Activated CD4-positive, alpha-beta T cell treated with anti-CD3 and anti-CD28 coated beads, Interleukin-2, amount 10 ng/mL, durations not matched to agents 24 days and 14 days (primary cell): ENCODE data around the gene MYO9B. TPM values are rescaled to one million over a fixed set of nuclear protein-coding genes. Genes with fewer than 3 reads are reported as not detected.
"Not testable (repeated sequence)": the region's sequence is repeated elsewhere in the genome, so short reads cannot be mapped to it uniquely, and the experiment has no call there.

Experiments
- DNase-seq: peaks from one replicate; pipeline ENCODE4 v3.0.0; 2022
- H3K27ac Mint-ChIP-seq: one replicate; pipeline ENCODE4 v1.8.0; 2022; ENCODE audit warnings: mild to moderate bottlenecking, mixed read lengths
- H3K27me3 Mint-ChIP-seq: one replicate; pipeline ENCODE4 v1.8.0; 2022; ENCODE audit warnings: mixed read lengths
- H3K36me3 Mint-ChIP-seq: one replicate; pipeline ENCODE4 v1.8.0; 2022; ENCODE audit warnings: low read depth, mild to moderate bottlenecking, mixed read lengths
- H3K4me1 Mint-ChIP-seq: one replicate; pipeline ENCODE4 v1.8.0; 2021; ENCODE audit warnings: mixed read lengths
- H3K4me3 Mint-ChIP-seq: one replicate; pipeline ENCODE4 v1.8.0; 2022; ENCODE audit warnings: mild to moderate bottlenecking, moderate library complexity, mixed read lengths
- H3K9me3 Mint-ChIP-seq: one replicate; pipeline ENCODE4 v1.8.0; 2021; ENCODE audit warnings: mixed read lengths
- intact Hi-C: fragments of 100-400 bp; cut with micrococcal nuclease; formaldehyde crosslinking; loops from one replicate; pipeline ENCODE4 v1.15.1; 2023
- total RNA-seq: library from RNA; stranded (reverse); gene quantifications from 2 replicates; pipeline ENCODE4 v1.2.3, GENCODE V29; 2022

The MYO9B gene
- total RNA-seq, 1 donor from 2014 or later, result 120 TPM

- intact Hi-C loops, result no loop called here
- H3K27ac Mint-ChIP-seq, result no peak overlapping the region
- no peaks in the 10 kb centered on the region for H3K27me3 Mint-ChIP-seq
- no peak for DNase-seq
- peaks cover 40% of the 10 kb centered on the region for H3K36me3 Mint-ChIP-seq
- H3K9me3 Mint-ChIP-seq, result no peaks in the 10 kb centered on the region
- no peak overlapping the region for H3K4me3 Mint-ChIP-seq
- H3K4me1 Mint-ChIP-seq, result peaks cover 11% of the 10 kb centered on the region
Measured at GRCh38 chr19:17138937-17139598, 63.5 kb downstream of the MYO9B start.

GRCh38 chr19:17144771-17145170, 69.2 kb downstream of the MYO9B start:
- peaks cover 27% of the 10 kb centered on the region for H3K36me3 Mint-ChIP-seq

GRCh38 chr19:17145546-17146497, 70.2 kb downstream of the MYO9B start:
- no peak overlapping the region for H3K27ac Mint-ChIP-seq
- no peaks in the 10 kb centered on the region for H3K9me3 Mint-ChIP-seq
- H3K27me3 Mint-ChIP-seq, result no peaks in the 10 kb centered on the region
- peaks cover 8% of the 10 kb centered on the region for H3K4me1 Mint-ChIP-seq
- DNase-seq, result no peak
- intact Hi-C loops, result no loop called here
- H3K4me3 Mint-ChIP-seq, result no peak overlapping the region
- peaks cover 21% of the 10 kb centered on the region for H3K36me3 Mint-ChIP-seq

More at GRCh38 chr19:17144771-17145170, 69.2 kb downstream of the MYO9B start:
- H3K27ac Mint-ChIP-seq, H3K4me3 Mint-ChIP-seq, DNase-seq, intact Hi-C loops, H3K27me3 Mint-ChIP-seq, H3K4me1 Mint-ChIP-seq, H3K9me3 Mint-ChIP-seq: not testable (repeated sequence)

GRCh38 chr19:17148130-17148529, 72.6 kb downstream of the MYO9B start:
- H3K9me3 Mint-ChIP-seq, result no peaks in the 10 kb centered on the region
- intact Hi-C loops, result no loop called here
- H3K4me3 Mint-ChIP-seq, result no peak overlapping the region
- no peak for DNase-seq
- no peaks in the 10 kb centered on the region for H3K27me3 Mint-ChIP-seq
- peaks cover 21% of the 10 kb centered on the region for H3K36me3 Mint-ChIP-seq
- H3K27ac Mint-ChIP-seq, result no peak overlapping the region
- peaks cover 3% of the 10 kb centered on the region for H3K4me1 Mint-ChIP-seq

- peaks cover 25% of the 10 kb centered on the region for H3K36me3 Mint-ChIP-seq
- no peak overlapping the region for H3K27ac Mint-ChIP-seq
- no peak for DNase-seq
- intact Hi-C loops, result no loop called here
- H3K27me3 Mint-ChIP-seq, result no peaks in the 10 kb centered on the region
- H3K9me3 Mint-ChIP-seq, result no peaks in the 10 kb centered on the region
- peaks cover 3% of the 10 kb centered on the region for H3K4me1 Mint-ChIP-seq
- H3K4me3 Mint-ChIP-seq, result no peak overlapping the region
Measured at GRCh38 chr19:17149393-17150135, 74.0 kb downstream of the MYO9B start.

GRCh38 chr19:17153996-17154395, 78.4 kb downstream of the MYO9B start:
- no peaks in the 10 kb centered on the region for H3K27me3 Mint-ChIP-seq
- intact Hi-C loops, result no loop called here
- no peak overlapping the region for H3K27ac Mint-ChIP-seq
- no peaks in the 10 kb centered on the region for H3K9me3 Mint-ChIP-seq
- no peak overlapping the region for H3K4me3 Mint-ChIP-seq
- DNase-seq, result no peak
- peaks cover 1% of the 10 kb centered on the region for H3K4me1 Mint-ChIP-seq
- peaks cover 36% of the 10 kb centered on the region for H3K36me3 Mint-ChIP-seq

- no peak for DNase-seq
- peaks cover 1% of the 10 kb centered on the region for H3K4me1 Mint-ChIP-seq
- H3K36me3 Mint-ChIP-seq, result peaks cover 47% of the 10 kb centered on the region
- no peak overlapping the region for H3K27ac Mint-ChIP-seq
- intact Hi-C loops, result no loop called here
- H3K4me3 Mint-ChIP-seq, result no peak overlapping the region
- H3K9me3 Mint-ChIP-seq, result no peaks in the 10 kb centered on the region
- no peaks in the 10 kb centered on the region for H3K27me3 Mint-ChIP-seq
Measured at GRCh38 chr19:17155251-17155650, 79.7 kb downstream of the MYO9B start.

- intact Hi-C loops, result no loop called here
- no peaks in the 10 kb centered on the region for H3K9me3 Mint-ChIP-seq
- no peaks in the 10 kb centered on the region for H3K27me3 Mint-ChIP-seq
- H3K36me3 Mint-ChIP-seq, result peaks cover 51% of the 10 kb centered on the region
- H3K4me3 Mint-ChIP-seq, result no peak overlapping the region
- no peak overlapping the region for H3K27ac Mint-ChIP-seq
- peaks cover 1% of the 10 kb centered on the region for H3K4me1 Mint-ChIP-seq
- DNase-seq, result no peak
Measured at GRCh38 chr19:17156296-17156946, 80.8 kb downstream of the MYO9B start.

GRCh38 chr19:17156947-17157302, 81.3 kb downstream of the MYO9B start:
- Mint-ChIP-seq H3K4me3 (no peak overlapping the region), H3K27ac (peak overlapping the region; percentile 1), H3K9me3 (no peaks in the 10 kb centered on the region), H3K27me3 (no peaks in the 10 kb centered on the region), H3K4me1 (no peaks in the 10 kb centered on the region), H3K36me3 (peaks cover 49% of the 10 kb centered on the region)
- no peak for DNase-seq
- intact Hi-C loops, result no loop called here

- Mint-ChIP-seq H3K9me3 (peaks cover under 1% of the 10 kb centered on the region), H3K27me3 (no peaks in the 10 kb centered on the region), H3K27ac (no peak overlapping the region), H3K4me1 (no peaks in the 10 kb centered on the region), H3K4me3 (no peak overlapping the region), H3K36me3 (peaks cover 56% of the 10 kb centered on the region)
- intact Hi-C loops, result no loop called here
- DNase-seq, result no peak
Measured at GRCh38 chr19:17158584-17158983, 83.0 kb downstream of the MYO9B start.

GRCh38 chr19:17159466-17160393, 84.2 kb downstream of the MYO9B start:
- Mint-ChIP-seq H3K4me3 (no peak overlapping the region), H3K36me3 (peaks cover 61% of the 10 kb centered on the region), H3K27me3 (no peaks in the 10 kb centered on the region), H3K27ac (no peak overlapping the region), H3K4me1 (no peaks in the 10 kb centered on the region), H3K9me3 (peaks cover 4% of the 10 kb centered on the region)
- no peak for DNase-seq
- intact Hi-C loops, result no loop called here

- H3K4me3 Mint-ChIP-seq, result no peak overlapping the region
- no peak for DNase-seq
- no peak overlapping the region for H3K27ac Mint-ChIP-seq
- H3K9me3 Mint-ChIP-seq, result peaks cover 4% of the 10 kb centered on the region
- H3K27me3 Mint-ChIP-seq, result no peaks in the 10 kb centered on the region
- H3K4me1 Mint-ChIP-seq, result no peaks in the 10 kb centered on the region
- H3K36me3 Mint-ChIP-seq, result peaks cover 62% of the 10 kb centered on the region
- intact Hi-C loops, result no loop called here
Measured at GRCh38 chr19:17160908-17161307, 85.3 kb downstream of the MYO9B start.

GRCh38 chr19:17162131-17162530, 86.6 kb downstream of the MYO9B start:
- intact Hi-C loops, DNase-seq: not testable (repeated sequence)
- peaks cover 65% of the 10 kb centered on the region for H3K36me3 Mint-ChIP-seq

More at GRCh38 chr19:17162131-17162530, 86.6 kb downstream of the MYO9B start:
- H3K27me3 Mint-ChIP-seq, H3K4me3 Mint-ChIP-seq, H3K27ac Mint-ChIP-seq, H3K9me3 Mint-ChIP-seq, H3K4me1 Mint-ChIP-seq: not testable (repeated sequence)
